Measurements from ENCODE around the gene COL27A1.
"Not testable (repeated sequence)": the region's sequence is repeated elsewhere in the genome, so short reads cannot be mapped to it uniquely, and the experiment has no call there.

Gene COL27A1

GRCh38 chr9:114185570-114186490 lies 30.5 kb downstream of the COL27A1 start:
- DNase-seq = no peak

GRCh38 chr9:114186605-114187289 lies 31.4 kb downstream of the COL27A1 start:
- DNase-seq = no peak

- DNase-seq = no peak
Observed at GRCh38 chr9:114187827-114188226, 32.5 kb downstream of the COL27A1 start.

- DNase-seq = no peak
Observed at GRCh38 chr9:114189823-114190562, 34.7 kb downstream of the COL27A1 start.

GRCh38 chr9:114190563-114190905 lies 35.2 kb downstream of the COL27A1 start:
- no peak for DNase-seq

- not testable (repeated sequence) for DNase-seq
Observed at GRCh38 chr9:114191402-114191801, 36.1 kb downstream of the COL27A1 start.

- DNase-seq = no peak
Observed at GRCh38 chr9:114192539-114192938, 37.2 kb downstream of the COL27A1 start.

- DNase-seq = no peak
Observed at GRCh38 chr9:114193090-114193489, 37.8 kb downstream of the COL27A1 start.

GRCh38 chr9:114196117-114196516 lies 40.8 kb downstream of the COL27A1 start:
- no peak for DNase-seq

- DNase-seq = no peak
Observed at GRCh38 chr9:114196979-114197622, 41.8 kb downstream of the COL27A1 start.

- no peak for DNase-seq
Observed at GRCh38 chr9:114198249-114199040, 43.1 kb downstream of the COL27A1 start.

- DNase-seq = no peak
Observed at GRCh38 chr9:114200721-114201300, 45.5 kb downstream of the COL27A1 start.

- no peak for DNase-seq
Observed at GRCh38 chr9:114202396-114202795, 47.1 kb downstream of the COL27A1 start.

GRCh38 chr9:114202849-114203248 lies 47.5 kb downstream of the COL27A1 start:
- no peak for DNase-seq

- DNase-seq = no peak
Observed at GRCh38 chr9:114203410-114204140, 48.2 kb downstream of the COL27A1 start.

- DNase-seq = no peak
Observed at GRCh38 chr9:114204265-114204664, 48.9 kb downstream of the COL27A1 start.

- no peak for DNase-seq
Observed at GRCh38 chr9:114205171-114206015, 50.1 kb downstream of the COL27A1 start.

GRCh38 chr9:114206221-114206789 lies 51.0 kb downstream of the COL27A1 start:
- no peak for DNase-seq

GRCh38 chr9:114207034-114207810 lies 51.9 kb downstream of the COL27A1 start:
- DNase-seq = no peak
